CD4-positive, alpha-beta T cell treated with Interleukin-17A for 1 hour (primary cell): ENCODE measurements around the gene PCGF2.
A peak's percentile ranks its signal among the peaks of the same experiment; 100 is the strongest.

Source experiments
- DNase-seq: peaks from one replicate; pipeline ENCODE4 v3.0.0-alpha.2; 2020

The PCGF2 gene

GRCh38 chr17:38751144-38751807, 3.1 kb upstream of the PCGF2 start:
- DNase-seq = no peak

GRCh38 chr17:38750312-38751121, 2.4 kb upstream of the PCGF2 start:
- DNase-seq = no peak

GRCh38 chr17:38750044-38750311, 1.8 kb upstream of the PCGF2 start:
- DNase-seq = no peak

- no peak for DNase-seq
Measured at GRCh38 chr17:38749223-38750043, 1.3 kb upstream of the PCGF2 start.

DNA sequence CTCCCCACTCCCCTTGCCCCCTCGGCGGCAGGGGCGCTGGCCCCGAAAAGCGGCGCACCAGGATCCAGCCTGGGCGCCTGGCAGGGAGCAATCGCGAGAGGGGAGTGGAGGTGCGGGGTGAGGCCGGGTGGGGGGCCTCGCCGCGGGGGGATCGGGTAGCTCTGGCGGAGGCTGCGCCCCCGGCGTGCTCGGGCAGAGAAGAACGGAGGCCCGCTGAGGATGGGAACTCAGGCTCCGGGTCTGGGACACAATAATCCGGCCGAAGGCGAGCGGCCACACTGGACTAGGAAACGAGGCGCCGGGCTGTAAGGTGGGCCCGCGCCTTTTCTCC, 721 bp upstream of the PCGF2 start:
- DNase-seq = no peak

DNA sequence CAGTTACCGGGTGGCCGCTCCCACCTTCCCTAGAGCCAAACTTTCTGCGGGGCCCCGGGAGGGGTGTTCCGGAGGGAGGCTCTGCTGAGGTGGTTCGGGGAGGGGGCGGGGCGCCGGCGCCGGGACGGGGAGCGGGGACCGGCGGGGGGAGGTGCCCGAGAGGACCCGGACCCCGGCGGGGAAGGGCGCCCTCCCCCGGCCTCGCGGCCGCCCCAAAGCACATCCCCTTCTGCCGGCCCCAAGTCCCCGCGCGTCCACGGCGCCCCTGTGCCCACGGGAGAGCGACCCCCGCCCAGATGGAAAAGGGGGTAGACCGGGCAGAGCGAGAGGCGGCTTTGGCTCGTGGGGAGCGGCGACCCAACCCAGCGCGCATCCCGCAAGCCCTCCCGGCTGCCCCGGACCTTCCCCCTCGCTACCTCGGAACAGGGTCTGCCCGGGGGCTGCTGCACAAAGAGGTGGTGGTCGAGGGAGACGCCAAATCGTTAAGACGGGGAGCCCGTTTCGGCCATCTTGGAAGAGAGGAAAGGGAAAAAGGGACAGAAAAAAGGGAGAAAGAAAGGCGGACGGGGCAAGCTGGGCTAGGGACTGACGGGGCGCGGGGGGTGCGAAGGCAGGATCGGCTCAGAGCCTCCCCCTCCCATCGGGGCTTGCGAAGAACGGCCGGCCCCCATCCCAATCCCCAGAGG, 530 bp downstream of the PCGF2 start:
- no peak for DNase-seq

DNA sequence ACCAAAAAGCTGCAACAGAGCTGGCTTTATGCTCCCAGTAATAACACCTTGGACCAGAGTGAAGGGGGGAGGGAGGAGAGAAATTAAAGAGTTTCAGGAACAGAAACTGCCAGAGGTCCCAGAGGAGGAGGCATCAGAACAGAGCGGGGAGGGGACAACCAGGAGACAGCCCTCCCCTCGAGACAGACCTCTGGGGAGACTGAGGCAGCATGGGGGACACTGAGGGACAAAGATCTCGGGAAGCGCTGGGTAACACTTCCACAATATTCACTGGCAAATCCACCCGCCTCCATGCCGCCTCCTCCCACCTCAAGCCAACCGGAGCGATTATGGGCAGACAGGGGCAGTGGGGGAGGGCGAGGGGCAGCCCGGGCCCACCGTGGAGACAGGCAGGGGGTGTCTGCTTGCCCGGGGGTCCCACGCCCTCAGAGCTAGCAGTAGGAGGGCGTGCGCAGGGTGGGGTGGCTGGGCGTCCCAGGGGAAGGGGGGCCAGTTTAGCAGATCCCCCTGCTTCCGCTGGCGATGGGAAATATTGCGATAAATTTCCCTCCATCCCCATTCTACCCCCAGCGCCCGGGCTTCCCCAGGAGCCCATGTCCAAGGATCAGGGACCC, 1.2 kb downstream of the PCGF2 start:
- no peak for DNase-seq

- no peak for DNase-seq
Measured at GRCh38 chr17:38746004-38746848, 1.9 kb downstream of the PCGF2 start.

GRCh38 chr17:38745545-38745944, 2.6 kb downstream of the PCGF2 start:
- DNase-seq = no peak

DNA sequence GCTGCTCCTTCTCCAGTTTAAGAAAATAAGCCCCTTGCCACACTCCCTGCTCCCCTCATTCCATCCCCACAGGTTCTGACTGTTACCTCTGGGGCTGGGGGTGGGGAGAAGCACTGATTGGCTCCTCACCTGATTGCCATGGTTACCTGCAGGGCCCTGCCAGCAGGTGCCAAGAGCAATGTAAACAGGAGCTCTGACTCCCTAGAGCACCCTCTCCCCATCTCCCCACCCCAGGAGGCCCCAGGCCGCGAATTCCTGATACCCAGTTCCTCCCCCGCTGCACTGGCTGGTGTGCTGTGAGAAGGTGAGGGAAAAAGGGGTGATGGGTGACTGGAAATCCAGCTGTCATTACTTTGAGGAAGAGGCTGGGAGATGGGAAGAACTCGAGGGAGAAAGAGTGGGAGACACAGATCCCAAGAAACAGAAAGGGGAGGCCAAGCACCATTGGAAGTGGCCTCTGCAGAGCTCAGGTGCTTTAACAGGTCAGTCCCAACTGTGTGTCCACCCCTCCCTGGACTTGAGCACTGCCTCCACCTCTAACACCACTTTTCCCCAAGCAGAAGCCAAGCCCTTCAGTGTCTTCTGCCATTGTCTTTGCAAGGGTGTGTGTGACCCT, 4.5 kb downstream of the PCGF2 start:
- no peak for DNase-seq

- DNase-seq = no peak
Measured at GRCh38 chr17:38742411-38743308, 5.5 kb downstream of the PCGF2 start.

DNA sequence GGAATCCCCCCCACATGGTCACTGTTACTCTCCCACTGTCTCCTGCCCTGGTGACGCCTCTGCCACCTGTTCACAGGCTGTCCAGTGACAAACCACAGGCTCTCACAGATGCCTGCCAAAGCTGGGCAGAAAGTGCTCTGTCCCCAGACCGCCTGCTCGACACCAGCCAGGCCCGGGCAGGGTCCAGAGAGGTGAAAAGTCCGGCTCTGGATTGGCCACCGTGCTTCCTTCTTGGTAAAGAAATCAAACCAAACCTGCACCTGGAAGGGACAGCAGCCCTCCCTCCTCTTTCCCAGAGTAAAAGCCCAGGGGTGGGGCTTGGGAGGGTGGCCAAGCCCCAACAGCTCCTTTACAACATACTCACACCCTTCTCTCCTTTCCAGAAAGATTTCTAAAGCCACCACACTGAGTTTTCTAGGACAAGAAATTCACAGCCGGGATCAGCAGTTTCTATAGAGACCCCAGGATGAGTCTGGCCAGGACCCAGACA, 6.2 kb downstream of the PCGF2 start:
- no peak for DNase-seq

- DNase-seq = no peak
Measured at GRCh38 chr17:38741461-38741860, 6.7 kb downstream of the PCGF2 start.

- DNase-seq = no peak
Measured at GRCh38 chr17:38740806-38741205, 7.3 kb downstream of the PCGF2 start.

GRCh38 chr17:38740044-38740443, 8.1 kb downstream of the PCGF2 start:
- DNase-seq = no peak

GRCh38 chr17:38739305-38739704, 8.8 kb downstream of the PCGF2 start:
- DNase-seq = no peak

DNA sequence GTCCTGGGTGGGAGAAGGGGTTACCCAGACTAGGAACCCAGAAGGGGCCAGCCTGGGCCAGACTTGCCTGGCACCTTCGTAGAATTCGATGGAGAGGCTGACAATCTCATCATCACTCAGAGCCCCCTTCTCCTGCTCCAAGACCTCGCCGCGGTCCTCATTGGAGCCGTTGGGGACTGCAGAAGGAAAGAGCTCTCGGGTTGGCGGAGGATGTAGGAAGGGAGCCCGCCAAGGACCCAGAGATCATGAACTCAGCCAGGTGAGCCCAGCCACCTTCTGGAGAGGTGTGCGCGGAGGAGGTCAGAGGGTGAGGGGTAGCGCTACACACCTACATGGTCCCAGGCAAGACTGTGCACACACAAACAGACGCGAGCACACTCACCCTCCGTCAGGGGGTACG, 9.4 kb downstream of the PCGF2 start:
- DNase-seq = no peak

GRCh38 chr17:38738007-38738662, 10.0 kb downstream of the PCGF2 start:
- DNase-seq = no peak

- peak; percentile 73 for DNase-seq
Measured at GRCh38 chr17:38735161-38735997, 12.8 kb downstream of the PCGF2 start.
